Measurements from ENCODE around the gene ZNF619.
A peak's percentile ranks its signal among the peaks of the same experiment; 100 is the strongest.

Gene ZNF619

GRCh38 chr3:40465456-40465855 lies 11.5 kb upstream of the ZNF619 start:
- DNase-seq, result no peak

GRCh38 chr3:40468018-40468417 lies 8.9 kb upstream of the ZNF619 start:
- no peak for DNase-seq

- no peak for DNase-seq
These were observed 6.2 kb upstream of the ZNF619 start for GRCh38 chr3:40470701-40471100.

DNA sequence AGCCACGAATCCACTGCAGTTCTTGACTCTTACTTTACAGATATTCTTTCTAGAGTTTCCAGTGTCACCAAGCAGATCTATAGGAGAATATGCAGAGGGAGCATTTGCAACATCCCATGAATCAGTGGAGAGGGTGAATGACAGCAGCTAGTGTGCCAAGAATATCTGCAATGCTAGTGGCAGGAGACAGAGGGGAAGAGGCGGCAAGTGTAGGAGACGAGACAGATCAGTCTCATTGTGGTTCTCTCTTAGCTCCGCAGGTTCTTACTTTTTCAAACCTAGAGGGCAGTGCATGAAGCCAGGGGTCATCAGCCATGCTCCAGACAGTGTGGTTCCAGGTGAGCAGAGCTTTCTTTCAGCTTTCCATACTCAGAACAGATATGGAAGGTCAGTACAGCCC lies 744 bp downstream of the ZNF619 start:
- no peak for DNase-seq

- DNase-seq, result no peak
These were observed 10.2 kb downstream of the ZNF619 start for GRCh38 chr3:40487172-40487571.

GRCh38 chr3:40490916-40491315 lies 14.0 kb downstream of the ZNF619 start:
- no peak for DNase-seq

- no peak for DNase-seq
These were observed 17.8 kb downstream of the ZNF619 start for GRCh38 chr3:40494698-40495097.

- DNase-seq, result no peak
These were observed 20.4 kb downstream of the ZNF619 start for GRCh38 chr3:40497288-40497687.

GRCh38 chr3:40499952-40500351 lies 23.0 kb downstream of the ZNF619 start:
- no peak for DNase-seq

DNA sequence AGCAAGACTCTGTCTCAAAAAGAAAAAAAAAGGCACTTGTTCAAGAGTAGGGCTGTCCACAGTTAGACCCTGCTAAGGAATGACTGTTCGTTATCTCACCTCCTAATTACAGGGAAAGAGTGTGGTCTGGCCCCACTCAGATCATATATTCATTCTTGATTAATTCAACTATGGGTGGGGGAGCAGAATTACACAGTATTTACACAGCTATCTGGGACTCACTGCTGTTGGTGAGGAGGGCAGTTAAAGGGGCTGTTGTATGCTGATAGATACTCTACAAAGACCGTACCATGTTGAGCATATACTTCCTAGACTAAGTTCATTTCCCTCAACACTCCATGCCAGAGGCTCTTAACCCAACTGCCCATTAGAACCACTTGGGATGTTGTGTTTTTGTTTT lies 25.1 kb downstream of the ZNF619 start:
- DNase-seq, result no peak

DNA sequence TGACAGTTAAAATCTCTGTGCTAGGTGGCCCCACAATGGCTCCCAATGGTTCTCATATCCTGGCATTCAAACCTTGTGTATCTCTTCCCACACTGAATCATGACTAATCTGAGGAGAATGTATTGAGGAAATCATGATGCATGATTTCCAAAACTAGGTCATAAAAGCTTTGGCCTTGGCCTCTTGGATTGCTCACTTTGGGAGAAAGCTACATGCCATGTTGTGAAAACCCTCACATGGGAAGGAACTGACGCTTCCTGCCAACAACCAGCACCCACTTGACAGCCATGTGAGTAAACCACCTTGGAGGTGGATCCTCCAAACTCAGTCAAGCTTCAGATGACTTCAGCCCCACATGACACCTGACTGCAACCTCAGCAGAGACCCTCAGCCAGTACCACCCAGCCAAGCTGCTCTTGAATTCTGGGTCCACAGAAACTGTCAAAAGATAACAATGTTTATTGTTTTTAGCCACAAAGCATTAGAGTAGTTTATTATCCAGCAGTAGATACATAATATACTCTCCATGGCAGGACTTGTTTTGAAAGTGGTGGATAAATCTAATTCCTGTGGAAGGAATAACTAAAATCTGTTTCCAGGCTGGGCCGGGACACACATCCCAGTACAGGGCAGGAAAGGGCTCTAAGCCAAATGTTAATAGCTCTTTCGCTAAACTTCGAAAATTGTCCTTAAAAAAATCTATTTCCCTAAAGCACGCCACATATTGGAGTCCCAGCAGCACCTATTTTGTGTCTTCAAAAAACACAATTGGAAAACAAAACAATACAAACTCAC lies 27.9 kb downstream of the ZNF619 start:
- no peak for DNase-seq

GRCh38 chr3:40505599-40506462 lies 28.9 kb downstream of the ZNF619 start, which contains the start of gene ZNF620:
TSS of gene ZNF620 (plus strand) at chr3:40506039. CDS start at chr3:40506353, 314 bp downstream.
- DNase-seq, result peak; percentile 77

- no peak for DNase-seq
These were observed 34.3 kb downstream of the ZNF619 start for GRCh38 chr3:40511031-40511718.

GRCh38 chr3:40516201-40516600 lies 39.3 kb downstream of the ZNF619 start:
- no peak for DNase-seq

DNA sequence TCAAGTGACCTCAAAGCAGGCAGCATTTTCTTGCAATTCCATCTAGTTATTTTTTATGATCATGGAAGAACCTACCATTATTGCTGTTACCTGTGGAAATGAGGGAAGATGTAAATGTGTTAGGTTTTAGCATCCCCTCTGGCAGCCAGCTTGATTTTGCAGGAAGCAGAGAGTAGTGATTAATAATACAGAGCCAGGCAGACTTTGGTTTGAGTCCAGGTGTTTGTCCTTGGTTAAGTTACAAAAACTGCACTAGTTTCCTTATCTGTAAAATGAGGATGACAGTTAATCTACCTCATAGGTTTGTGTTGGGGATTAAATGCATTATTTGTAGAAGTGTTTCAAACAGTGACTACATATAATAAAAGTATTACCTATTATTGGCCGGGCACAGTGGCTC lies 41.1 kb downstream of the ZNF619 start:
- DNase-seq, result no peak

DNA sequence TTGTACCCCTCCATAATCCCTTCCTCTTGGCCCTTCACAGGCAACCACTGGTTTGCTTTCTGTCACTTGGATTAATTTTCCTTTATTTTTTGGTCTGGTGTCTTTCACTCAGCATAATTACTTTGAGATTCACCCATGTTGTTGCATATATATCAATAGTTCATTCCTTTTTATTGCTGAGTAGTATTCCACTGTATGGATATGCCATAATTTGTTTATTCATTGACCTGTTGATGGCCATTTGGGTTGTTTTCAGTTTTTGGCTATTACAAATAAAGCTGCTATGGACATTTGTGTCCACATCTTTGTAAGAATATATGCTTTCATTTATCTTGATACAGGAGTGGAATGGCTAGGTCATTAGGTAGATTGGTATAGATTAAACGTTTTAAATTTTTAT lies 41.9 kb downstream of the ZNF619 start:
- no peak for DNase-seq

- no peak for DNase-seq
These were observed 44.3 kb downstream of the ZNF619 start for GRCh38 chr3:40521254-40521653.

DNA sequence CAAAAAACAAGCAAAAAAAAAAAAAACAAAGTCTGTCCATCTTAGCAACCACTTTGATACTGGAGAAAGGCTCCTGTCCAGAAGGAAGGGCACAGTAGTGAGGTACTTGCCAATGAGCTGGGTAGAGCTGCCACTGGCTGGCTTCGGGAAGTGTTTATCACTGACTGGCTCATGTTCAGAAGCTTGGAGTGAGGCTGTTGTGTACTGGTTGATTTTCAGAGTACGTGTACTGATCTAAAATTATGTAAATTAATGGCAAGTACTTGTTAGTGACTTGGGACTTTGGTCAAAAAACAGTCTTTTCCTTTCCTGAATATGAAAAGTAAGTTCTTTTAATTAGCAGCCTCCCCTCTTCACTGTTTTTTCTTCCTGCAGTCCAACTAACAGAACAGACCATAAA lies 46.9 kb downstream of the ZNF619 start:
- DNase-seq, result peak; percentile 23

DNA sequence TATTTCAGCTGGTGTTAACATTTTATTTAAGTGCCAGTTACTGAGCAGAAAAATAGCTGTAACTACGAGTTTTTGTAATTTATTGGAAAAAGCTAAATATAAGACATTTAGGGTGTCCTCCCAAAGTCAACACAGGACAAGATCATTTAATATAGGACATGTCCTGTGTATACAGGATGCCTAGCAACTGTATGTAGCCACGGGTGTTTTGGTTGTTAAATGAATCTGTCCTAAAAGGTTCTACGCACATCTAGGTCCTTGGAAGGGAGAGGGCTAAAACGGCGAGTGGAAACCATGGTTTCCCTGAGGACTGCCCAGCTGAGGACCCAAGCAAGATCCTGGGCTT lies 47.3 kb downstream of the ZNF619 start:
- DNase-seq, result peak; percentile 26

DNA sequence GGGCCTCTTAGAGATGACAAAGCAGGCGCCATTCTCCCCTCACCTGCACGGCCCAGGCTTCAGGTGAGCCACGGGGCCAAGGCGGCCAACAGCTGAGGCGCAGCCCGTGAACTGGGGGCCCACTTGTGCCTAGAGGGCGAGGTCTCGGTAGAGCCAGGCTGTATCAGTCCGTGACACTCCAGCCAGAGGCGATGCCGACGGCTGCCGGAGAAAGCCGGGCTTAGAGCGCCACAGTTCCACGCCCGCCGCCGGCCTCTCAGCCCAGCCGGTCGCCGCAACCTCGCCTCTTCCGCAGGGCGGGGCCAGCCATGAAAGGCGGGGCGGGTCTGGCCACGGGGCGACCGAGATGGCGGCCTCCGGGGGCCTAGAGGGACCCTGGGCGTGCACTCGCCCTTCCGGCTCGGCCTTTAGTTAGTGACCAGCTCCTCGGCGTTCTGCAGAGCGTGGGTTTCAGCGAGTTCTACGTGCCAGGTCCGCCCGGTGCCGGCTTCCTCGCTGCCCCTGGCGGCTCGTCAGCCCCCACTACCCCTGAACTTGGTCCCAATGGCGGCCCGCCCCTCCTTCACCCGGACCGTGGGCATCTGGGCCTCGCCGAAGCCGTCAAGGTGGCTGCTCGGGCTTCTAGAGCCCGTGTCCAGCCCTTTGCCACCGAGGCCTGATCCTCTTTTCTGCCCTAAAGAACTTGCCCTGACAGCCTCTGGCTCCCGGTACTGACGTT lies 47.8 kb downstream of the ZNF619 start, which contains the start of gene ZNF621:
TSS of gene ZNF621 (plus strand) at position 393 of the 718 bp plus-strand sequence. CDS start 881 bp downstream, outside the sequence.
- peak; percentile 33 for DNase-seq

DNA sequence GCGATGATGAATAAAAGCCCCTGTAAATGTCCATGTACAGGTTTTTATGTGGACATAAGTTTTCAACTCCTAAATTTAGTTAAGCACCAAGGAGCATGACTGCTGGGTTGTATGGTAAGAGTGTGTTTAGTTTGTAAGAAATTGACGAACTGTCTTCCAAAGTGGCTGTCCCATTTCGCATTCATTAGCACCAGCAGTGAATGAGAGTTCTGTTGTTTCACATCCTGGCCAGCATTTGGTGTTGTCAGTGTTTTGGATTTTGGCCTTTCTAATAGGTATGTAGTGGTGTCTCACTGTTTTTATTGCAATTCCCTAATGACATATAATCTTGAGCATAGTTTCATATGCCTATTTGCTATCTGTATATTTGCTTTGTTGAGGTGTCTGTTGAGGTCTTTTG lies 51.5 kb downstream of the ZNF619 start:
- no peak for DNase-seq

DNA sequence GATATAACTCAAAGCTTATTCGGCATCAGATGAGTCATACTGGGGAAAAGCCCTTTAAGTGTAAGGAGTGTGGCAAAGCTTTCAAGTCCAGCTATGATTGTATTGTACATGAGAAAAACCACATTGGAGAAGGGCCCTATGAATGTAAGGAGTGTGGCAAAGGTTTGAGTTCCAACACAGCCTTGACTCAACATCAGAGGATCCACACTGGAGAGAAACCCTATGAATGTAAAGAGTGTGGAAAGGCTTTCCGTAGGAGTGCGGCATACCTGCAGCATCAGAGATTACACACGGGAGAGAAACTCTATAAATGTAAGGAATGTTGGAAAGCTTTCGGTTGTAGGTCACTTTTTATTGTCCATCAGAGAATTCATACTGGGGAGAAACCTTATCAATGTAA lies 55.3 kb downstream of the ZNF619 start:
- no peak for DNase-seq

DNA sequence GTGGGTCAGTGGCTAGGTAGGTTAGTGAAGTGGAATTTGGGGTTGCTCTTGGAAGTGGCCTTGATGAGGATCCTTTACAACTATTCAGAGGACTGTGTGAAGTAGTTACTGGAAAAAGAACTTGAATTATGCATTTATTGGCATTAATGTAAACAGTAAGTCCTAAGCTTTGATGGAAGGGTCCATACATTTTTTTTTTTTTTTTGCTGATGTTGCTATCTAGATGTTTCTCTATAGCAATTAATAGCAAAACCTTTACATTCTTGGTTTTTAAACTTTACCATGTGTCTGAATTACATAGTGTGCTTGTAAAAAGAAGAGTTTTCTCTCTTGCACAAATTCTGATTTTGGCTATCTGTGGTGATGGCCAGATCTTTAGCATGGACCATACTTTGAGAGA lies 57.4 kb downstream of the ZNF619 start:
- no peak for DNase-seq
